Measurements from ENCODE around the gene GADL1. TPM values are rescaled to one million over a fixed set of nuclear protein-coding genes. Genes with fewer than 3 reads are reported as not detected.

The GADL1 gene
- total and polyA plus RNA-seq, 2 donors, result 0.02 to 0.09 TPM

GRCh38 chr3:30924763-30925162, 30.3 kb upstream of the GADL1 start:
- Histone ChIP-seq H3K4me1 (ENCODE audit: control insufficient read depth in 2 of 2, insufficient read depth in 2 of 2, low read length in 2 of 2) (no peaks in the 10 kb centered on the region), H3K27ac (ENCODE audit: low read depth in 1 of 2, low read length in 1 of 2) (no peak overlapping the region), H3K4me3 (ENCODE audit: low read length in 2 of 2) (no peak overlapping the region), H3K9me3 (ENCODE audit: control insufficient read depth in 2 of 2, insufficient read depth in 1 of 2, low read length in 1 of 2) (peaks cover 1 to 8% of the 10 kb centered on the region in 2 donors), H3K27me3 (ENCODE audit: control insufficient read depth in 2 of 2, insufficient read depth in 1 of 2, low read length in 1 of 2) (no peaks in the 10 kb centered on the region), H3K36me3 (ENCODE audit: control insufficient read depth in 2 of 2, insufficient read depth in 2 of 2, low read length in 1 of 2) (no peaks in the 10 kb centered on the region)
- no peak for DNase-seq (ENCODE audit: low read depth in 6 of 9, low spot score in 9 of 9)
- 96% methylated on average over 7 of the region's 7 CpGs for WGBS

- Histone ChIP-seq H3K4me3 (ENCODE audit: low read length in 2 of 2) (no peak overlapping the region), H3K9me3 (ENCODE audit: control insufficient read depth in 2 of 2, insufficient read depth in 1 of 2, low read length in 1 of 2) (peaks cover 1 to 8% of the 10 kb centered on the region in 2 donors), H3K27me3 (ENCODE audit: control insufficient read depth in 2 of 2, insufficient read depth in 1 of 2, low read length in 1 of 2) (no peaks in the 10 kb centered on the region), H3K4me1 (ENCODE audit: control insufficient read depth in 2 of 2, insufficient read depth in 2 of 2, low read length in 2 of 2) (no peaks in the 10 kb centered on the region), H3K36me3 (ENCODE audit: control insufficient read depth in 2 of 2, insufficient read depth in 2 of 2, low read length in 1 of 2) (no peaks in the 10 kb centered on the region), H3K27ac (ENCODE audit: low read depth in 1 of 2, low read length in 1 of 2) (no peak overlapping the region)
- WGBS, result 97% methylated on average over 6 of the region's 6 CpGs
- no peak for DNase-seq (ENCODE audit: low read depth in 6 of 9, low spot score in 9 of 9)
Observed at GRCh38 chr3:30919564-30919963, 25.1 kb upstream of the GADL1 start.

GRCh38 chr3:30918761-30919160, 24.3 kb upstream of the GADL1 start:
- WGBS, result 100% methylated on average over 1 of the region's 1 CpG
- Histone ChIP-seq H3K4me3 (ENCODE audit: low read length in 2 of 2) (no peak overlapping the region), H3K27ac (ENCODE audit: low read depth in 1 of 2, low read length in 1 of 2) (no peak overlapping the region), H3K4me1 (ENCODE audit: control insufficient read depth in 2 of 2, insufficient read depth in 2 of 2, low read length in 2 of 2) (no peaks in the 10 kb centered on the region), H3K27me3 (ENCODE audit: control insufficient read depth in 2 of 2, insufficient read depth in 1 of 2, low read length in 1 of 2) (no peaks in the 10 kb centered on the region), H3K36me3 (ENCODE audit: control insufficient read depth in 2 of 2, insufficient read depth in 2 of 2, low read length in 1 of 2) (no peaks in the 10 kb centered on the region), H3K9me3 (ENCODE audit: control insufficient read depth in 2 of 2, insufficient read depth in 1 of 2, low read length in 1 of 2) (peaks cover 1 to 8% of the 10 kb centered on the region in 2 donors)
- no peak for DNase-seq (ENCODE audit: low read depth in 6 of 9, low spot score in 9 of 9)

GRCh38 chr3:30915782-30916181, 21.3 kb upstream of the GADL1 start:
- Histone ChIP-seq H3K27ac (ENCODE audit: low read depth in 1 of 2, low read length in 1 of 2) (no peak overlapping the region), H3K9me3 (ENCODE audit: control insufficient read depth in 2 of 2, insufficient read depth in 1 of 2, low read length in 1 of 2) (peaks cover 0 to 6% of the 10 kb centered on the region in 2 donors), H3K36me3 (ENCODE audit: control insufficient read depth in 2 of 2, insufficient read depth in 2 of 2, low read length in 1 of 2) (no peaks in the 10 kb centered on the region), H3K4me3 (ENCODE audit: low read length in 2 of 2) (no peak overlapping the region), H3K4me1 (ENCODE audit: control insufficient read depth in 2 of 2, insufficient read depth in 2 of 2, low read length in 2 of 2) (no peaks in the 10 kb centered on the region), H3K27me3 (ENCODE audit: control insufficient read depth in 2 of 2, insufficient read depth in 1 of 2, low read length in 1 of 2) (no peaks in the 10 kb centered on the region)
- DNase-seq (ENCODE audit: low read depth in 6 of 9, low spot score in 9 of 9), result no peak

- H3K27me3 ChIP-seq (ENCODE audit: control insufficient read depth in 2 of 2, insufficient read depth in 1 of 2, low read length in 1 of 2), result no peaks in the 10 kb centered on the region
- no peak overlapping the region for H3K27ac ChIP-seq (ENCODE audit: low read depth in 1 of 2, low read length in 1 of 2)
- H3K9me3 ChIP-seq (ENCODE audit: control insufficient read depth in 2 of 2, insufficient read depth in 1 of 2, low read length in 1 of 2), result no peaks in the 10 kb centered on the region
- H3K4me1 ChIP-seq (ENCODE audit: control insufficient read depth in 2 of 2, insufficient read depth in 2 of 2, low read length in 2 of 2), result no peaks in the 10 kb centered on the region
- 97% methylated on average over 4 of the region's 4 CpGs for WGBS
- no peak overlapping the region for H3K4me3 ChIP-seq (ENCODE audit: low read length in 2 of 2)
- no peaks in the 10 kb centered on the region for H3K36me3 ChIP-seq (ENCODE audit: control insufficient read depth in 2 of 2, insufficient read depth in 2 of 2, low read length in 1 of 2)
- no peak for DNase-seq (ENCODE audit: low read depth in 6 of 9, low spot score in 9 of 9)
Observed at GRCh38 chr3:30914696-30915095, 20.2 kb upstream of the GADL1 start.

GRCh38 chr3:30913176-30913575, 18.7 kb upstream of the GADL1 start:
- H3K36me3 ChIP-seq (ENCODE audit: control insufficient read depth in 2 of 2, insufficient read depth in 2 of 2, low read length in 1 of 2), result no peaks in the 10 kb centered on the region
- H3K9me3 ChIP-seq (ENCODE audit: control insufficient read depth in 2 of 2, insufficient read depth in 1 of 2, low read length in 1 of 2), result no peaks in the 10 kb centered on the region
- DNase-seq (ENCODE audit: low read depth in 6 of 9, low spot score in 9 of 9), result no peak
- WGBS, result 95% methylated on average over 4 of the region's 4 CpGs
- no peak overlapping the region for H3K4me3 ChIP-seq (ENCODE audit: low read length in 2 of 2)
- no peaks in the 10 kb centered on the region for H3K4me1 ChIP-seq (ENCODE audit: control insufficient read depth in 2 of 2, insufficient read depth in 2 of 2, low read length in 2 of 2)
- H3K27me3 ChIP-seq (ENCODE audit: control insufficient read depth in 2 of 2, insufficient read depth in 1 of 2, low read length in 1 of 2), result no peaks in the 10 kb centered on the region
- no peak overlapping the region for H3K27ac ChIP-seq (ENCODE audit: low read depth in 1 of 2, low read length in 1 of 2)

GRCh38 chr3:30912301-30912700, 17.8 kb upstream of the GADL1 start:
- DNase-seq (ENCODE audit: low read depth in 6 of 9, low spot score in 9 of 9), result no peak
- Histone ChIP-seq H3K9me3 (ENCODE audit: control insufficient read depth in 2 of 2, insufficient read depth in 1 of 2, low read length in 1 of 2) (no peaks in the 10 kb centered on the region), H3K4me3 (ENCODE audit: low read length in 2 of 2) (no peak overlapping the region), H3K4me1 (ENCODE audit: control insufficient read depth in 2 of 2, insufficient read depth in 2 of 2, low read length in 2 of 2) (no peaks in the 10 kb centered on the region), H3K27ac (ENCODE audit: low read depth in 1 of 2, low read length in 1 of 2) (no peak overlapping the region), H3K27me3 (ENCODE audit: control insufficient read depth in 2 of 2, insufficient read depth in 1 of 2, low read length in 1 of 2) (no peaks in the 10 kb centered on the region), H3K36me3 (ENCODE audit: control insufficient read depth in 2 of 2, insufficient read depth in 2 of 2, low read length in 1 of 2) (no peaks in the 10 kb centered on the region)

GRCh38 chr3:30908456-30909037, 14.1 kb upstream of the GADL1 start:
- Histone ChIP-seq H3K4me3 (ENCODE audit: low read length in 2 of 2) (no peak overlapping the region), H3K36me3 (ENCODE audit: control insufficient read depth in 2 of 2, insufficient read depth in 2 of 2, low read length in 1 of 2) (no peaks in the 10 kb centered on the region), H3K9me3 (ENCODE audit: control insufficient read depth in 2 of 2, insufficient read depth in 1 of 2, low read length in 1 of 2) (no peaks in the 10 kb centered on the region), H3K27ac (ENCODE audit: low read depth in 1 of 2, low read length in 1 of 2) (no peak overlapping the region), H3K27me3 (ENCODE audit: control insufficient read depth in 2 of 2, insufficient read depth in 1 of 2, low read length in 1 of 2) (no peaks in the 10 kb centered on the region), H3K4me1 (ENCODE audit: control insufficient read depth in 2 of 2, insufficient read depth in 2 of 2, low read length in 2 of 2) (no peaks in the 10 kb centered on the region)
- 81% methylated on average over 7 of the region's 7 CpGs for WGBS
- DNase-seq (ENCODE audit: low read depth in 6 of 9, low spot score in 9 of 9), result no peak

GRCh38 chr3:30904996-30905395, 10.5 kb upstream of the GADL1 start:
- Histone ChIP-seq H3K4me3 (ENCODE audit: low read length in 2 of 2) (no peak overlapping the region), H3K27ac (ENCODE audit: low read depth in 1 of 2, low read length in 1 of 2) (no peak overlapping the region), H3K27me3 (ENCODE audit: control insufficient read depth in 2 of 2, insufficient read depth in 1 of 2, low read length in 1 of 2) (no peaks in the 10 kb centered on the region), H3K36me3 (ENCODE audit: control insufficient read depth in 2 of 2, insufficient read depth in 2 of 2, low read length in 1 of 2) (no peaks in the 10 kb centered on the region), H3K9me3 (ENCODE audit: control insufficient read depth in 2 of 2, insufficient read depth in 1 of 2, low read length in 1 of 2) (no peaks in the 10 kb centered on the region), H3K4me1 (ENCODE audit: control insufficient read depth in 2 of 2, insufficient read depth in 2 of 2, low read length in 2 of 2) (no peaks in the 10 kb centered on the region)
- 96% methylated on average over 4 of the region's 4 CpGs for WGBS
- no peak for DNase-seq (ENCODE audit: low read depth in 6 of 9, low spot score in 9 of 9)

- H3K4me3 ChIP-seq (ENCODE audit: low read length in 2 of 2), result no peak overlapping the region
- H3K27ac ChIP-seq (ENCODE audit: low read depth in 1 of 2, low read length in 1 of 2), result no peak overlapping the region
- H3K27me3 ChIP-seq (ENCODE audit: control insufficient read depth in 2 of 2, insufficient read depth in 1 of 2, low read length in 1 of 2), result peaks cover 2 to 19% of the 10 kb centered on the region in 2 donors
- H3K4me1 ChIP-seq (ENCODE audit: control insufficient read depth in 2 of 2, insufficient read depth in 2 of 2, low read length in 2 of 2), result peaks cover 0 to 12% of the 10 kb centered on the region in 2 donors
- peaks cover 0 to 4% of the 10 kb centered on the region in 2 donors for H3K9me3 ChIP-seq (ENCODE audit: control insufficient read depth in 2 of 2, insufficient read depth in 1 of 2, low read length in 1 of 2)
- 95% methylated on average over 5 of the region's 5 CpGs for WGBS
- no peak for DNase-seq (ENCODE audit: low read depth in 6 of 9, low spot score in 9 of 9)
- H3K36me3 ChIP-seq (ENCODE audit: control insufficient read depth in 2 of 2, insufficient read depth in 2 of 2, low read length in 1 of 2), result no peaks in the 10 kb centered on the region
Observed at GRCh38 chr3:30895329-30895728, 868 bp upstream of the GADL1 start.
